H9 (cell line): Measurements from ENCODE around the gene YAP1. TPM values are rescaled to one million over a fixed set of nuclear protein-coding genes. Genes with fewer than 3 reads are reported as not detected.

Experiments used
- DNase-seq: peaks from one replicate; pipeline ENCODE4 v3.0.0-alpha.2; 2017
- H2AFZ ChIP-seq: one replicate; pipeline ENCODE4 v1.6.1; 2013; ENCODE audit warnings: mild to moderate bottlenecking, low read length, control low read depth, moderate library complexity
- H2AK5ac ChIP-seq: 2 replicates; pipeline ENCODE4 v1.6.1; 2013; ENCODE audit warnings: low read length, control low read depth, mixed read lengths; ENCODE audit not compliant: insufficient read length
- H2BK120ac ChIP-seq: one replicate; pipeline ENCODE4 v1.6.1; 2013; ENCODE audit warnings: low read depth, mild to moderate bottlenecking, low read length, control low read depth, inconsistent platforms; ENCODE audit not compliant: poor library complexity, severe bottlenecking
- H2BK12ac ChIP-seq: 2 replicates; pipeline ENCODE4 v1.6.1; 2013; ENCODE audit warnings: low read length, control low read depth, mixed read lengths, low read depth; ENCODE audit not compliant: insufficient read length
- H2BK15ac ChIP-seq: 2 replicates; pipeline ENCODE4 v1.6.1; 2013; ENCODE audit warnings: low read depth, low read length, control low read depth
- H2BK20ac ChIP-seq: one replicate; pipeline ENCODE4 v1.6.1; 2013; ENCODE audit warnings: low read depth, mild to moderate bottlenecking, low read length, control low read depth, inconsistent platforms; ENCODE audit not compliant: poor library complexity, severe bottlenecking
- H2BK5ac ChIP-seq: 2 replicates; pipeline ENCODE4 v1.6.1; 2013; ENCODE audit warnings: low read length, control low read depth, mixed read lengths; ENCODE audit not compliant: insufficient read length
- H3K14ac ChIP-seq: 2 replicates; pipeline ENCODE4 v1.6.1; 2013; ENCODE audit warnings: low read length, control low read depth; ENCODE audit not compliant: insufficient read depth
- H3K18ac ChIP-seq: 2 replicates; pipeline ENCODE4 v1.6.1; 2013; ENCODE audit warnings: low read depth, mild to moderate bottlenecking, mixed read lengths, low read length, control low read depth; ENCODE audit not compliant: insufficient read length
- H3K23ac ChIP-seq: 2 replicates; pipeline ENCODE4 v1.6.1; 2013; ENCODE audit warnings: low read length, control low read depth, mixed read lengths, low read depth; ENCODE audit not compliant: insufficient read length
- H3K23me2 ChIP-seq: 2 replicates; pipeline ENCODE4 v1.6.1; 2013; ENCODE audit warnings: low read depth, mild to moderate bottlenecking, mixed read lengths, low read length, control low read depth; ENCODE audit not compliant: insufficient read length, poor library complexity, severe bottlenecking
- H3K27ac ChIP-seq: 2 replicates; pipeline ENCODE4 v1.5.1; 2013; ENCODE audit warnings: low read length, control low read depth, mixed read lengths, low read depth; ENCODE audit not compliant: insufficient read length
- H3K27me3 ChIP-seq: 2 replicates; pipeline ENCODE4 v1.6.1; 2013; ENCODE audit warnings: low read length, control low read depth, inconsistent platforms; ENCODE audit not compliant: insufficient read depth
- H3K4ac ChIP-seq: 2 replicates; pipeline ENCODE4 v1.6.1; 2013; ENCODE audit warnings: low read depth, mild to moderate bottlenecking, control low read depth, inconsistent platforms, low read length, moderate library complexity
- H3K4me1 ChIP-seq: 2 replicates; pipeline ENCODE4 v1.6.1; 2013; ENCODE audit warnings: low read length, control low read depth, inconsistent platforms; ENCODE audit not compliant: insufficient read depth
- H3K4me2 ChIP-seq: 2 replicates; pipeline ENCODE4 v1.6.1; 2013; ENCODE audit warnings: low read length, control low read depth, mixed read lengths; ENCODE audit not compliant: insufficient read length, insufficient read depth
- H3K56ac ChIP-seq: 2 replicates; pipeline ENCODE4 v1.6.1; 2013; ENCODE audit warnings: low read depth, mild to moderate bottlenecking, mixed read lengths, low read length, control low read depth; ENCODE audit not compliant: insufficient read length
- H3K79me1 ChIP-seq: 2 replicates; pipeline ENCODE4 v1.6.1; 2013; ENCODE audit warnings: low read depth, mild to moderate bottlenecking, moderate library complexity, low read length, control low read depth, inconsistent platforms; ENCODE audit not compliant: insufficient read depth, poor library complexity, severe bottlenecking
- H3K79me2 ChIP-seq: 2 replicates; pipeline ENCODE4 v1.6.1; 2013; ENCODE audit warnings: low read length, control low read depth, inconsistent platforms; ENCODE audit not compliant: insufficient read depth
- H3K9ac ChIP-seq: 2 replicates; pipeline ENCODE4 v1.6.1; 2013; ENCODE audit warnings: low read length, control low read depth, mixed read lengths; ENCODE audit not compliant: insufficient read length; ENCODE audit errors: extremely low read depth
- H3K9me3 ChIP-seq: one replicate; pipeline ENCODE4 v1.6.1; 2013; ENCODE audit warnings: low read depth, low read length, inconsistent platforms; ENCODE audit not compliant: control insufficient read depth
- H3T11ph ChIP-seq: one replicate; pipeline ENCODE4 v1.6.1; 2013; ENCODE audit warnings: mild to moderate bottlenecking, low read length, control low read depth, inconsistent platforms
- H4K20me1 ChIP-seq: one replicate; pipeline ENCODE4 v1.6.1; 2013; ENCODE audit not compliant: control insufficient read depth, insufficient read length, insufficient read depth
- H4K5ac ChIP-seq: 2 replicates; pipeline ENCODE4 v1.6.1; 2013; ENCODE audit warnings: low read depth, mild to moderate bottlenecking, mixed read lengths, low read length, control low read depth; ENCODE audit not compliant: insufficient read length
- H4K8ac ChIP-seq: replicated peaks from 2 replicates; pipeline ENCODE4 v1.6.1; 2013; ENCODE audit warnings: low read length, control low read depth, mixed read lengths, low read depth; ENCODE audit not compliant: insufficient read length
- H4K91ac ChIP-seq: 2 replicates; pipeline ENCODE4 v1.6.1; 2013; ENCODE audit warnings: low read depth, mild to moderate bottlenecking, moderate library complexity, mixed read lengths, low read length, control low read depth; ENCODE audit not compliant: insufficient read length
- H3K27ac Mint-ChIP-seq, 3 experiments: 2 replicates in 2 of 3; 3 replicates in 1 of 3; pipeline ENCODE4 v1.8.0; 2020 to 2021; ENCODE audit warnings: mixed read lengths in 3 of 3, mild to moderate bottlenecking in 1 of 3, moderate library complexity in 1 of 3
- H3K27me3 Mint-ChIP-seq: 2 replicates; pipeline ENCODE4 v1.8.0; 2021; ENCODE audit warnings: low read depth, mild to moderate bottlenecking, moderate library complexity, mixed read lengths
- H3K36me3 Mint-ChIP-seq, 3 experiments: 2 replicates in 2 of 3; 3 replicates in 1 of 3; pipeline ENCODE4 v1.8.0; 2020 to 2021; ENCODE audit warnings: low read depth in 3 of 3, mixed read lengths in 3 of 3; ENCODE audit not compliant: insufficient read depth in 1 of 3
- H3K4me1 Mint-ChIP-seq, 2 experiments: 2 replicates each; pipeline ENCODE4 v1.8.0; 2020; ENCODE audit warnings: mixed read lengths in 2 of 2
- H3K4me3 Mint-ChIP-seq, 2 experiments: 2 replicates in 1 of 2; 3 replicates in 1 of 2; pipeline ENCODE4 v1.8.0; 2020 to 2021; ENCODE audit warnings: mild to moderate bottlenecking in 2 of 2, mixed read lengths in 2 of 2, moderate library complexity in 1 of 2
- H3K9me3 Mint-ChIP-seq, 2 experiments: 2 replicates in 1 of 2; 3 replicates in 1 of 2; pipeline ENCODE4 v1.8.0; 2020; ENCODE audit warnings: mild to moderate bottlenecking in 2 of 2, mixed read lengths in 2 of 2, moderate library complexity in 1 of 2
- WGBS: extraction: QIAGEN DNeasy Blood & Tissue Kit; methylation state at CpG from one replicate; pipeline ENCODE4 v1.1.7; 2013; ENCODE audit warnings: missing lambda C conversion rate, low lambda C conversion rate, mixed read lengths; ENCODE audit not compliant: insufficient read length; ENCODE audit errors: extremely low coverage; 5-methylcytosine and 5-hydroxymethylcytosine counted together
- total RNA-seq: library from RNA; stranded (reverse); gene quantifications from 2 replicates; pipeline ENCODE4 v1.2.1, GENCODE V29; 2021
- TF ChIP-seq, protein P1 (sequence below): fragments of 200-600 bp; sonication (generic); conservative IDR thresholded peaks from 3 replicates; pipeline ENCODE4 v1.8.0; 2021; ENCODE audit warnings: antibody characterized with exemption, mild to moderate bottlenecking

Gene YAP1
- total RNA-seq, 1 experiment from 2014 or later: 124 TPM

DNA sequence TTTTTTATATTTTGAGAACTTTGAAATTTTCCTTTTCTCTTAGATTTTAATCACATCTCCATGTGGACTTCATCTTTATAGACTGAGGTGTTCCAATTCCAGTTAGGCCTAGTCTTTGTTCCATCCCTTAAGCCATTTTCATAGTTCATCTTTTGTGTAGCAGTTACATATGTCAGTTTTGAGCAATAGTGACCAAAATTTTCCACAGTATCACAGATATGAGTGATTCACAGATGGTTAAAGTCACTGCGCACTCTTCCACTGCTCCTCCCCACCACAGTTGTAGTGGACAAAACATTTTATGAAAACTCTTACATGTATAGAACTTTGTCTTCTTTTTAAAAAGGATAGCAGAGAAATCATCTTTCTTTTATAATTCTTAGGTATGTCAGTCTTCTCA lies 42.8 kb downstream of the YAP1 start:
- H3K4me3 Mint-ChIP-seq: no peak overlapping the region
- H3K9ac ChIP-seq: no peak overlapping the region
- TF ChIP-seq, protein P1, sequence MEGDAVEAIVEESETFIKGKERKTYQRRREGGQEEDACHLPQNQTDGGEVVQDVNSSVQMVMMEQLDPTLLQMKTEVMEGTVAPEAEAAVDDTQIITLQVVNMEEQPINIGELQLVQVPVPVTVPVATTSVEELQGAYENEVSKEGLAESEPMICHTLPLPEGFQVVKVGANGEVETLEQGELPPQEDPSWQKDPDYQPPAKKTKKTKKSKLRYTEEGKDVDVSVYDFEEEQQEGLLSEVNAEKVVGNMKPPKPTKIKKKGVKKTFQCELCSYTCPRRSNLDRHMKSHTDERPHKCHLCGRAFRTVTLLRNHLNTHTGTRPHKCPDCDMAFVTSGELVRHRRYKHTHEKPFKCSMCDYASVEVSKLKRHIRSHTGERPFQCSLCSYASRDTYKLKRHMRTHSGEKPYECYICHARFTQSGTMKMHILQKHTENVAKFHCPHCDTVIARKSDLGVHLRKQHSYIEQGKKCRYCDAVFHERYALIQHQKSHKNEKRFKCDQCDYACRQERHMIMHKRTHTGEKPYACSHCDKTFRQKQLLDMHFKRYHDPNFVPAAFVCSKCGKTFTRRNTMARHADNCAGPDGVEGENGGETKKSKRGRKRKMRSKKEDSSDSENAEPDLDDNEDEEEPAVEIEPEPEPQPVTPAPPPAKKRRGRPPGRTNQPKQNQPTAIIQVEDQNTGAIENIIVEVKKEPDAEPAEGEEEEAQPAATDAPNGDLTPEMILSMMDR: no peak
- peaks cover 12 to 27% of the 10 kb centered on the region in 2 experiments for H3K4me1 Mint-ChIP-seq
- H3K14ac ChIP-seq: no peak overlapping the region
- no peak overlapping the region for H2AFZ ChIP-seq
- H3K23me2 ChIP-seq: no peaks in the 10 kb centered on the region
- H3K27ac Mint-ChIP-seq: no peak overlapping the region
- H3K79me1 ChIP-seq: peaks cover 2% of the 10 kb centered on the region
- no CpG with 5 or more reads among the region's 1 CpG for WGBS
- no peak for DNase-seq
- no peak overlapping the region for H2AK5ac ChIP-seq
- no peaks in the 10 kb centered on the region for H3K27me3 ChIP-seq
- H2BK20ac ChIP-seq: no peak overlapping the region
- no peak overlapping the region for H3K23ac ChIP-seq
- H2BK120ac ChIP-seq: no peak overlapping the region
- H3K56ac ChIP-seq: no peak overlapping the region
- peaks cover 6% of the 10 kb centered on the region; the same call in 1 of the 2 replicates for H3K79me2 ChIP-seq
- H3K36me3 Mint-ChIP-seq: peaks cover 0 to 4% (median 0%) of the 10 kb centered on the region in 3 experiments; a peak in 1 of 7 replicates
- no peak overlapping the region for H4K91ac ChIP-seq
- no peak overlapping the region for H3K4ac ChIP-seq
- H4K5ac ChIP-seq: no peak overlapping the region
- H4K8ac ChIP-seq: no peak overlapping the region
- H3T11ph ChIP-seq: no peak overlapping the region
- no peak overlapping the region for H3K4me2 ChIP-seq
- no peak overlapping the region for H3K18ac ChIP-seq
- H2BK12ac ChIP-seq: no peak overlapping the region
- no peaks in the 10 kb centered on the region for H3K9me3 Mint-ChIP-seq
- no peak overlapping the region for H2BK15ac ChIP-seq
- H3K4me1 ChIP-seq: no peaks in the 10 kb centered on the region
- no peaks in the 10 kb centered on the region for H3K9me3 ChIP-seq
- H2BK5ac ChIP-seq: no peak overlapping the region
- H3K27me3 Mint-ChIP-seq: no peaks in the 10 kb centered on the region
- H3K27ac ChIP-seq: no peak overlapping the region
- no peaks in the 10 kb centered on the region for H4K20me1 ChIP-seq
